ENCODE measurements around the gene CLDN2.
A peak's percentile ranks its signal among the peaks of the same experiment; 100 is the strongest.

Gene CLDN2

GRCh38 chrX:106894392-106894909, 25.8 kb upstream of the CLDN2 start:
- Histone ChIP-seq H3K27me3 (peaks cover 5% of the 10 kb centered on the region), H3K27ac (no peak overlapping the region), H3K36me3 (no peaks in the 10 kb centered on the region), H3K4me1 (ENCODE audit: control insufficient read depth in 1 of 2, insufficient read depth in 1 of 2, low read depth in 1 of 2, low read length in 1 of 2) (no peaks in the 10 kb centered on the region), H3K9me3 (no peaks in the 10 kb centered on the region), H3K4me3 (ENCODE audit: low read depth in 1 of 2, low read length in 1 of 2) (no peak overlapping the region)
- TF ChIP-seq CTCF (IDR thresholded peaks at IDR 0.05), result peak; percentile 18

- Histone ChIP-seq H3K4me1 (ENCODE audit: control insufficient read depth in 1 of 2, insufficient read depth in 1 of 2, low read depth in 1 of 2, low read length in 1 of 2) (no peaks in the 10 kb centered on the region), H3K4me3 (ENCODE audit: low read depth in 1 of 2, low read length in 1 of 2) (no peak overlapping the region), H3K36me3 (no peaks in the 10 kb centered on the region), H3K27ac (no peak overlapping the region), H3K9me3 (no peaks in the 10 kb centered on the region), H3K27me3 (peaks cover 5% of the 10 kb centered on the region)
- no peak for TF ChIP-seq CTCF (IDR thresholded peaks at IDR 0.05)
These were observed 25.2 kb upstream of the CLDN2 start for GRCh38 chrX:106894978-106895452.

- H3K27ac ChIP-seq, result no peak overlapping the region
- TF ChIP-seq CTCF (IDR thresholded peaks at IDR 0.05), result no peak
- H3K27me3 ChIP-seq, result no peaks in the 10 kb centered on the region
- H3K4me1 ChIP-seq (ENCODE audit: control insufficient read depth in 1 of 2, insufficient read depth in 1 of 2, low read depth in 1 of 2, low read length in 1 of 2), result no peaks in the 10 kb centered on the region
- H3K9me3 ChIP-seq, result no peaks in the 10 kb centered on the region
- H3K36me3 ChIP-seq, result no peaks in the 10 kb centered on the region
- no peak overlapping the region for H3K4me3 ChIP-seq (ENCODE audit: low read depth in 1 of 2, low read length in 1 of 2)
These were observed 22.9 kb upstream of the CLDN2 start for GRCh38 chrX:106897259-106897658.

- Histone ChIP-seq H3K36me3 (no peaks in the 10 kb centered on the region), H3K27ac (no peak overlapping the region), H3K9me3 (no peaks in the 10 kb centered on the region), H3K4me3 (ENCODE audit: low read depth in 1 of 2, low read length in 1 of 2) (no peak overlapping the region), H3K27me3 (no peaks in the 10 kb centered on the region), H3K4me1 (ENCODE audit: control insufficient read depth in 1 of 2, insufficient read depth in 1 of 2, low read depth in 1 of 2, low read length in 1 of 2) (no peaks in the 10 kb centered on the region)
- TF ChIP-seq CTCF (IDR thresholded peaks at IDR 0.05), result no peak
These were observed 21.7 kb upstream of the CLDN2 start for GRCh38 chrX:106898462-106898861.

- no peaks in the 10 kb centered on the region for H3K4me1 ChIP-seq (ENCODE audit: control insufficient read depth in 1 of 2, insufficient read depth in 1 of 2, low read depth in 1 of 2, low read length in 1 of 2)
- no peak overlapping the region for H3K27ac ChIP-seq
- H3K9me3 ChIP-seq, result no peaks in the 10 kb centered on the region
- H3K36me3 ChIP-seq, result no peaks in the 10 kb centered on the region
- no peak overlapping the region for H3K4me3 ChIP-seq (ENCODE audit: low read depth in 1 of 2, low read length in 1 of 2)
- H3K27me3 ChIP-seq, result no peaks in the 10 kb centered on the region
- TF ChIP-seq CTCF (IDR thresholded peaks at IDR 0.05), result no peak
These were observed 20.9 kb upstream of the CLDN2 start for GRCh38 chrX:106899276-106899675.

GRCh38 chrX:106899841-106900240, 20.4 kb upstream of the CLDN2 start:
- Histone ChIP-seq H3K36me3 (no peaks in the 10 kb centered on the region), H3K27me3 (no peaks in the 10 kb centered on the region), H3K4me3 (ENCODE audit: low read depth in 1 of 2, low read length in 1 of 2) (no peak overlapping the region), H3K9me3 (no peaks in the 10 kb centered on the region), H3K27ac (no peak overlapping the region), H3K4me1 (ENCODE audit: control insufficient read depth in 1 of 2, insufficient read depth in 1 of 2, low read depth in 1 of 2, low read length in 1 of 2) (no peaks in the 10 kb centered on the region)
- no peak for TF ChIP-seq CTCF (IDR thresholded peaks at IDR 0.05)

Measured in neutrophil (primary cell).